ENCODE measurements around the gene WDR19.
"Not testable (repeated sequence)": the region's sequence is repeated elsewhere in the genome, so short reads cannot be mapped to it uniquely, and the experiment has no call there.

The WDR19 gene

DNA sequence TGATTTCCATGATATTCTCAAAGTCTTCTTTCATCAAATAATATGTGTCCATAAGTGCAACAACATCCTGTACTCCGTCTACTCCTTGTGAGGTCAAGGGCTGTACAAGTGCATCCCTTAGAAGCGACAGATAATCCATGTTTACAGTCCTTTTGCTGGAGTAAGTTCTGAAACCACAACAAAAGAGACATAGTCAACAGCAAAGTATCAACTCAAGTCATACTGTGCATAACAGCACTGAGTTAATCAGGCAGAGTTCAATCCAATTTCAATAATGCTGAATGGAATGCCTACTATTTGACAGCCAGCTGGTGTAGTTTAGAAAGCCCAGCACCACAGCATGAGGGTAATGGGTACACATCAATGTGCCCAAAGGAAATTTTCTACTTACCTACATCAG lies 109.4 kb downstream of the WDR19 start:
- Mint-ChIP-seq H3K27me3 (ENCODE audit: low read depth) (no peaks in the 10 kb centered on the region), H3K4me1 (ENCODE audit: low read depth) (peaks cover 11% of the 10 kb centered on the region), H3K36me3 (ENCODE audit: low read depth) (peaks cover 63% of the 10 kb centered on the region), H3K27ac (no peak overlapping the region), H3K4me3 (no peak overlapping the region), H3K9me3 (no peaks in the 10 kb centered on the region)
- no peak for DNase-seq (ENCODE audit: low spot score)

- not testable (repeated sequence) for H3K9me3 Mint-ChIP-seq; DNase-seq (ENCODE audit: low spot score); H3K27ac Mint-ChIP-seq; H3K4me3 Mint-ChIP-seq; H3K27me3 Mint-ChIP-seq (ENCODE audit: low read depth)
- peaks cover 11% of the 10 kb centered on the region for H3K4me1 Mint-ChIP-seq (ENCODE audit: low read depth)
- H3K36me3 Mint-ChIP-seq (ENCODE audit: low read depth): peaks cover 59% of the 10 kb centered on the region
Measured at GRCh38 chr4:39292433-39292832, 110.1 kb downstream of the WDR19 start.

DNA sequence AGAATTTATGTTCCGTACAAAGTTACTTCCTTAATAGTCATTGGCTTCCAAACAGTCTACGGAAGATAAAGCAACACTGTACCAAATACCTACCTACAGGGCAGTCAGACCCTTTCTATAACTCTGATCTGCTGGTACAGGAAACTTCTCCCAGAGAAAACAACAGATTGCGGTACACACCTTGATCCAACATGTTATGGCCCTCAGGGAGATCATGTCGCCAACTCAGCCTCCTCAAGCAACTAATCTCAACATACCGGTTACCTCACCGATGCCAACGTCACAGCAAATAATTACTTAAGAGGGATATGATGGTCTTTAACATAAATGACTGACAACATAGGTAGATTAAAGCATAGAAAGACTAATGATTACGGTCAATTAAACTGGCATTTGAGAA lies 113.5 kb downstream of the WDR19 start:
- H3K4me1 Mint-ChIP-seq (ENCODE audit: low read depth): no peaks in the 10 kb centered on the region
- peaks cover 64% of the 10 kb centered on the region for H3K36me3 Mint-ChIP-seq (ENCODE audit: low read depth)
- no peak overlapping the region for H3K4me3 Mint-ChIP-seq
- H3K9me3 Mint-ChIP-seq: peaks cover 4% of the 10 kb centered on the region
- DNase-seq (ENCODE audit: low spot score): no peak
- H3K27ac Mint-ChIP-seq: no peak overlapping the region
- no peaks in the 10 kb centered on the region for H3K27me3 Mint-ChIP-seq (ENCODE audit: low read depth)

GRCh38 chr4:39302901-39303300 lies 120.6 kb downstream of the WDR19 start:
- Mint-ChIP-seq H3K4me1 (ENCODE audit: low read depth) (peaks cover 4% of the 10 kb centered on the region), H3K9me3 (no peaks in the 10 kb centered on the region), H3K27me3 (ENCODE audit: low read depth) (no peaks in the 10 kb centered on the region), H3K27ac (peak overlapping the region; percentile 49), H3K36me3 (ENCODE audit: low read depth) (peaks cover 64% of the 10 kb centered on the region), H3K4me3 (no peak overlapping the region)
- no peak for DNase-seq (ENCODE audit: low spot score)

DNA sequence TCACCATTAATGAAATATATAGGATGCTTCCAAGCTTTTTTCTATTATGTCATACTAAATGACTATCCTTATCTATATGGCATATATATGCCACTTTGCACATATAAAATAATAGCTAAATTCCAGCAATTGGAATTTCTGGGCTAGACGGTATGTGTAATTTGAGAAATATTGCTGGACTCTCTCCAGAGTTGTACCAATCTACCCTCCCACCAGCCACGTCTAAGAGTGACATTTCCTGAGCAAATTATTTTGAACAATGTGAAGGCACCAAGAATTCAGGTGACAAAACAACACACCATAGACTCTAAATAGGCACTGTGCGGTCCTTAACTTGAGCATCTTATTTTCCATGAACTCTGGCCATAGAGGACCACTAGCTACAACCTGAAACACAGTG lies 121.5 kb downstream of the WDR19 start:
- no peaks in the 10 kb centered on the region for H3K27me3 Mint-ChIP-seq (ENCODE audit: low read depth)
- H3K36me3 Mint-ChIP-seq (ENCODE audit: low read depth): peaks cover 66% of the 10 kb centered on the region
- no peak overlapping the region for H3K27ac Mint-ChIP-seq
- no peak overlapping the region for H3K4me3 Mint-ChIP-seq
- DNase-seq (ENCODE audit: low spot score): no peak
- peaks cover 8% of the 10 kb centered on the region for H3K4me1 Mint-ChIP-seq (ENCODE audit: low read depth)
- H3K9me3 Mint-ChIP-seq: no peaks in the 10 kb centered on the region

DNA sequence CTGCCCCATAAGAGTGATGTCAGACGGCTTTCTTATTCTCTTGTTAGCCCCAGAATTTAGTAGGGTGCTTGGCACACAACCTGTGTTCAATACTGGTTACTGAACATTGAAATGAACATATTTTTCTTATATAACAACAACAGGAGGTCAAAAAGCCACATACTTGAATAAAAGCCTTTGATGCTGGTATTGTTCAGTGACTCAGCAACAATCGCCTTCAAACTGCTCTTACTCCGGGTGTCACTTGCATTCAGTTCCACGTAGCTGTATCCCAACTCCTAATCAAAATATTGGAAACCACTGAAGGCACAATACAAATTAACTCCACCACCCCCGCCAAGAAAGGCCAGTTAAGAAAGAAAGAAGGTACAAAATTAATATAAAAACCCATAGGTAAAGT lies 122.3 kb downstream of the WDR19 start:
- no peak for DNase-seq (ENCODE audit: low spot score)
- Mint-ChIP-seq H3K4me1 (ENCODE audit: low read depth) (peaks cover 8% of the 10 kb centered on the region), H3K27ac (no peak overlapping the region), H3K27me3 (ENCODE audit: low read depth) (no peaks in the 10 kb centered on the region), H3K36me3 (ENCODE audit: low read depth) (peaks cover 64% of the 10 kb centered on the region), H3K4me3 (no peak overlapping the region), H3K9me3 (no peaks in the 10 kb centered on the region)

- no peaks in the 10 kb centered on the region for H3K9me3 Mint-ChIP-seq
- H3K27me3 Mint-ChIP-seq (ENCODE audit: low read depth): no peaks in the 10 kb centered on the region
- peaks cover 55% of the 10 kb centered on the region for H3K36me3 Mint-ChIP-seq (ENCODE audit: low read depth)
- no peak overlapping the region for H3K27ac Mint-ChIP-seq
- peaks cover 5% of the 10 kb centered on the region for H3K4me1 Mint-ChIP-seq (ENCODE audit: low read depth)
- DNase-seq (ENCODE audit: low spot score): no peak
- no peak overlapping the region for H3K4me3 Mint-ChIP-seq
Measured at GRCh38 chr4:39305912-39306677, 123.8 kb downstream of the WDR19 start.

- no peaks in the 10 kb centered on the region for H3K9me3 Mint-ChIP-seq
- no peak overlapping the region for H3K27ac Mint-ChIP-seq
- peaks cover 52% of the 10 kb centered on the region for H3K36me3 Mint-ChIP-seq (ENCODE audit: low read depth)
- H3K27me3 Mint-ChIP-seq (ENCODE audit: low read depth): no peaks in the 10 kb centered on the region
- peaks cover 5% of the 10 kb centered on the region for H3K4me1 Mint-ChIP-seq (ENCODE audit: low read depth)
- DNase-seq (ENCODE audit: low spot score): no peak
- no peak overlapping the region for H3K4me3 Mint-ChIP-seq
Measured at GRCh38 chr4:39308611-39309010, 126.3 kb downstream of the WDR19 start.

GRCh38 chr4:39312816-39313215 lies 130.5 kb downstream of the WDR19 start:
- H3K4me3 Mint-ChIP-seq: no peak overlapping the region
- H3K4me1 Mint-ChIP-seq (ENCODE audit: low read depth): peaks cover 3% of the 10 kb centered on the region
- peaks cover 35% of the 10 kb centered on the region for H3K36me3 Mint-ChIP-seq (ENCODE audit: low read depth)
- H3K27me3 Mint-ChIP-seq (ENCODE audit: low read depth): no peaks in the 10 kb centered on the region
- no peaks in the 10 kb centered on the region for H3K9me3 Mint-ChIP-seq
- DNase-seq (ENCODE audit: low spot score): no peak
- H3K27ac Mint-ChIP-seq: no peak overlapping the region

GRCh38 chr4:39319676-39320075 lies 137.3 kb downstream of the WDR19 start:
- H3K27me3 Mint-ChIP-seq (ENCODE audit: low read depth): no peaks in the 10 kb centered on the region
- H3K36me3 Mint-ChIP-seq (ENCODE audit: low read depth): peaks cover 27% of the 10 kb centered on the region
- no peaks in the 10 kb centered on the region for H3K4me1 Mint-ChIP-seq (ENCODE audit: low read depth)
- no peak for DNase-seq (ENCODE audit: low spot score)
- no peak overlapping the region for H3K4me3 Mint-ChIP-seq
- no peak overlapping the region for H3K27ac Mint-ChIP-seq
- no peaks in the 10 kb centered on the region for H3K9me3 Mint-ChIP-seq

DNA sequence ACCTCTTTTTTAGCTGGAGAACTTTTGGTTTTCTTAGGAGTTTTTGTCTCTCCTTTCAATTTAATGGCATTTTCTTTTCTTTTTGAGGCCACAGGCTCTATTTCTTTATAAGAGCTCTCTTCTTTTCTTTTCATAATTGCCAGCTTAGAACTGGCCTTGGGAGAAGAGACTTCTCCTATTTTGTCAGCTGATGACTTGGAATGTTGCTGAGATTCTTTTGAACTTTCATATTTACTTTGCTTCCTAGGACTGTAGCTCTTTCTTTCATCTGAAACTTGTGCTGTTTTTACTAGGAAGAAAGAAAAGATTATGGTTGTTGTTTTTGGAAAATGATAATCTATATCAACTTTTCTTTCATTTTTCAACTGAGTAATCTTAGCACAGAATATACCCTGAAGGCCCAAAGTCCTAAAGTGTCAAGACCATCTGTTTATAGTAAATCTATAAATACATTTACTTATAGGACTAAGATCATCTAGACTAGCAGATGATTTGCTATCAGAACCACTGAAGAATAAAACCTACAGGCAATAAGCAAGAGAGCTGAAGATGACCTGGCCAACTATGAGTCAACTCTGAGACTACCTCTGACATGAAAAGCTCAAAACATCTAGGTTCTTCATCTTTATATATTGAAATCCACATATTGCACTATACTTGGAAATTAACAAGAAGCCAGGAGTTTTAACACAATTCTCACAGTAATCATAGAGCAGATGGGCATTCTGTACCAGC lies 138.2 kb downstream of the WDR19 start:
- Mint-ChIP-seq H3K36me3 (ENCODE audit: low read depth) (peaks cover 33% of the 10 kb centered on the region), H3K27ac (no peak overlapping the region), H3K4me3 (no peak overlapping the region), H3K27me3 (ENCODE audit: low read depth) (no peaks in the 10 kb centered on the region), H3K9me3 (no peaks in the 10 kb centered on the region), H3K4me1 (ENCODE audit: low read depth) (no peaks in the 10 kb centered on the region)
- no peak for DNase-seq (ENCODE audit: low spot score)

DNA sequence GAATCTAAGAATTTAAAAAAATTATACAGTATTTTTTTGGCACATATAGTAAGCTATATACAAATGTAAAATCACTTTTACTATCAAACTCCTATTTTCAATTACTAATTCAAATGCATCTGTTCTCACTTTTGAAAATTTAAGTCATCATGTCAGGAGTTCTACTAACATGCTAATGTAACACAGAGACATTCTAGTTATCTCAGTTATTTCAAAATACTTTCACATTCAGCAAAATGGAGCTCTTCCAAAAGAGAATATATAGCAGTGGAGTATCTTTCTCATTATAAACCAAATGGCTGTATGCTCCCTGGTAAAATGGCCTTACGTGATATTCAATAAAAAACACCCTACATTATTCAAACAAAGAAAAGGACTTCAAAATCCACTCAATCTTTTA lies 141.5 kb downstream of the WDR19 start:
- H3K9me3 Mint-ChIP-seq: no peaks in the 10 kb centered on the region
- H3K4me3 Mint-ChIP-seq: no peak overlapping the region
- H3K36me3 Mint-ChIP-seq (ENCODE audit: low read depth): peaks cover 53% of the 10 kb centered on the region
- peaks cover 2% of the 10 kb centered on the region for H3K4me1 Mint-ChIP-seq (ENCODE audit: low read depth)
- no peaks in the 10 kb centered on the region for H3K27me3 Mint-ChIP-seq (ENCODE audit: low read depth)
- DNase-seq (ENCODE audit: low spot score): no peak
- no peak overlapping the region for H3K27ac Mint-ChIP-seq

- Mint-ChIP-seq H3K36me3 (ENCODE audit: low read depth) (peaks cover 55% of the 10 kb centered on the region), H3K9me3 (no peaks in the 10 kb centered on the region), H3K27me3 (ENCODE audit: low read depth) (no peaks in the 10 kb centered on the region), H3K4me3 (no peak overlapping the region), H3K4me1 (ENCODE audit: low read depth) (peaks cover 2% of the 10 kb centered on the region), H3K27ac (no peak overlapping the region)
- no peak for DNase-seq (ENCODE audit: low spot score)
Measured at GRCh38 chr4:39324446-39324845, 142.1 kb downstream of the WDR19 start.

DNA sequence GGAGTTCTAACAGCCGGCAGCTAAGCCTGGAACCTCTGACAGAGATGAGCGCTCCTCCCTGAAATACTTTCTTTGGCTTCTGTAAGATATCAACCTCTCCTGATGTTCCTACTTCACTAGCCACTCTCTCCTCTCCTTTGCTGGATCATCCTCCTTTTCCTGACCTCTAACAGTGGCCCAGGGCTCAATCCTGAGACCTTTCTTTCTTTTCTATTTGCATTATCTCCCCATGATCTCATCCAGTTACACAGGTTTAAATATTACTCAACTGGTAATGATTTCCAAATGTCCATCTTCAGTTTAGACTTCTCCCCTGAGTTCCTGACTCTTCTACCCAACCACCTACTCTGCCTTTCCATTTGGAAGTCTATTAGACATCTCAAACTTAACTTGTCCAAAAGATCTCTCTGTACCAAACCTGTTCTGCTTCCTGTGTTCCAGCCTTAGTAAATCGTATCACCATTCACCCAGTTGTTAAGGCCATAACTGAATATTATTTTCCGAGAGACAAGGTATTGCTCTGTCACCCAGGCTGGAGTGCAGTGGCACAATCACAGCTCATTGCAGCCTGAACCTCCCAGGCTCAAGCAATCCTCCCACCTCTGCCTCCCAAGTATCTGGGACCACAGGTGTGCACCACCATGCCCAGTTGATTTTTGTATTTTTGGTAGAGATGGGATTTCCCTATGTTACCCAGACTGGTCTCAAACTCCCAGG lies 142.7 kb downstream of the WDR19 start:
- DNase-seq (ENCODE audit: low spot score): no peak
- H3K36me3 Mint-ChIP-seq (ENCODE audit: low read depth): peaks cover 52% of the 10 kb centered on the region
- peaks cover 2% of the 10 kb centered on the region for H3K4me1 Mint-ChIP-seq (ENCODE audit: low read depth)

More for the DNA sequence above, 142.7 kb downstream of the WDR19 start:
- H3K27me3 Mint-ChIP-seq (ENCODE audit: low read depth): no peaks in the 10 kb centered on the region
- H3K9me3 Mint-ChIP-seq: no peaks in the 10 kb centered on the region
- no peak overlapping the region for H3K4me3 Mint-ChIP-seq
- H3K27ac Mint-ChIP-seq: no peak overlapping the region

Data from T-helper 2 cell treated with Interferon-gamma antibody and Interleukin-4, amounts not matched to agents 5 μg/mL and 100 μg/mL, for 36 hours (primary cell).